Fibroblast of villous mesenchyme (primary cell): ENCODE measurements around the gene NME9. TPM values are rescaled to one million over a fixed set of nuclear protein-coding genes. Genes with fewer than 3 reads are reported as not detected.

Experiments used
- DNase-seq: peaks from one replicate; pipeline ENCODE4 v3.0.0-alpha.2; 2010; ENCODE audit warnings: low read depth
- H3K4me3 ChIP-seq: 2 replicates; pipeline ENCODE4 v1.5.1; 2011; ENCODE audit warnings: low read depth, mild to moderate bottlenecking, low read length
- CTCF ChIP-seq: IDR thresholded peaks from 2 replicates; pipeline ENCODE4 v1.5.1; 2012; ENCODE audit warnings: low read depth, mild to moderate bottlenecking, low read length; ENCODE audit not compliant: insufficient read depth
- total RNA-seq: library from RNA; depleted of rRNA; stranded (reverse); fragments of >200 nt; gene quantifications from 2 replicates; pipeline ENCODE4 v1.2.3, GENCODE V29; 2012

Gene NME9
- total RNA-seq, 1 donor, result under 0.01 TPM

- no peak overlapping the region for H3K4me3 ChIP-seq
- no peak for TF ChIP-seq CTCF
- DNase-seq, result no peak
These were observed 32.9 kb upstream of the NME9 start for GRCh38 chr3:138362538-138362937.

GRCh38 chr3:138361561-138361971, 31.9 kb upstream of the NME9 start:
- H3K4me3 ChIP-seq, result no peak overlapping the region
- no peak for DNase-seq
- no peak for TF ChIP-seq CTCF

GRCh38 chr3:138360869-138361525, 31.3 kb upstream of the NME9 start:
- DNase-seq, result no peak
- H3K4me3 ChIP-seq, result no peak overlapping the region
- TF ChIP-seq CTCF, result no peak

- TF ChIP-seq CTCF, result no peak
- H3K4me3 ChIP-seq, result no peak overlapping the region
- no peak for DNase-seq
These were observed 30.5 kb upstream of the NME9 start for GRCh38 chr3:138359919-138360868.

GRCh38 chr3:138359148-138359918, 29.7 kb upstream of the NME9 start:
- H3K4me3 ChIP-seq, result no peak overlapping the region
- DNase-seq, result no peak
- no peak for TF ChIP-seq CTCF

- no peak for DNase-seq
- H3K4me3 ChIP-seq, result no peak overlapping the region
- TF ChIP-seq CTCF, result no peak
These were observed 27.2 kb upstream of the NME9 start for GRCh38 chr3:138356730-138357405.
